ENCODE data around the gene NRSN1. TPM values are rescaled to one million over a fixed set of nuclear protein-coding genes. Genes with fewer than 3 reads are reported as not detected.
A peak's percentile ranks its signal among the peaks of the same experiment; 100 is the strongest.

Gene NRSN1
- total and polyA plus RNA-seq, 2 of the 13 experiments (the other 11 are each of a cell fraction or from before 2014, with no cell fraction given), result not detected

DNA sequence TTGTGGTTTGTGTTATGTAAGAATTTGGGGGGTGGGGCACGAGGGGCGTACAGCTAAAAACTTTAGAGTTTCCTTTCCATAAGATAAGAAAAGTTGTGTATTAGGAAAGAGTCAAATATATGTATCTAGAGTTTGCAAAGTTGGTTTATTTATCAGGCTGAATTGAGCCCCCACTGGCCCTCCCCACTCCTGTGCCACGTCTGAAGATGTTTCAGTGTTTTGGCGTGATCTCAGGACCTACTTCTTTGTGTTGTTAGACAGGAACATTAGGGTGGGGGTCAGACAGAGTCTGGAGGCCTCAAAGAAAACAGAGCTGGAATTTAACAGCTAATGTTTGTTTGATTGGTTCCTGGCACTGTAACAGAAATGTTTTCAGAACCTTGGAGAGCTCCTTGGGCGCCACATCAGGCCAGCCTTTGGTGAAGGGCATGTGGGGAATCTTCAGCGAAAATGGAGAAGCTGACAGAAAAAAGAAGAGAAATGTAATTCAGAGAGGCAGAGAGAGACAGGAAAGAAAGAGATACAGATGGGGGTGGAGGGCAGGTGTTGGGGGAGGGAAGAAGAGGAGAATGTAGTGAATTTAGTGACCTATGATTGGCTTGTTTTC lies 674 bp downstream of the NRSN1 start (continued):
- TF ChIP-seq ZFP36L2 (CRISPR knock-in tag; IDR thresholded peaks at IDR 0.05) (peak; percentile 96; the same call in 1 of the 2 replicates), ZNF556 (CRISPR knock-in tag; IDR thresholded peaks at IDR 0.05; ENCODE audit: borderline replicate concordance) (peak; percentile 40; the same call in 1 of the 2 replicates), KAT7 (CRISPR knock-in tag; IDR thresholded peaks at IDR 0.05; ENCODE audit: borderline replicate concordance) (no peak), ZNF652 (CRISPR knock-in tag; IDR thresholded peaks at IDR 0.05; ENCODE audit: borderline replicate concordance, low read depth) (peak; percentile 38; the same call in 1 of the 2 replicates), HES4 (CRISPR knock-in tag; IDR thresholded peaks at IDR 0.05; ENCODE audit: borderline replicate concordance) (peak; percentile 43; the same call in 1 of the 2 replicates), RAD51 (IDR thresholded peaks at IDR 0.05; ENCODE audit: borderline replicate concordance) (no peak), HDAC2 (CRISPR knock-in tag; IDR thresholded peaks at IDR 0.05) (peak; percentile 95), ZNF3 (CRISPR knock-in tag; IDR thresholded peaks at IDR 0.05) (peak; percentile 74; the same call in 1 of the 2 replicates), ZNF484 (CRISPR knock-in tag; IDR thresholded peaks at IDR 0.05; ENCODE audit: borderline replicate concordance, low read depth) (no peak), ZNF383 (CRISPR knock-in tag; IDR thresholded peaks at IDR 0.05; ENCODE audit: borderline replicate concordance) (no peak), FOSL1 (CRISPR knock-in tag; IDR thresholded peaks at IDR 0.05; ENCODE audit: borderline replicate concordance) (no peak), ARID2 (CRISPR knock-in tag; IDR thresholded peaks at IDR 0.05; ENCODE audit: borderline replicate concordance) (peak; percentile 94; the same call in 1 of the 2 replicates), GATAD1 (CRISPR knock-in tag; IDR thresholded peaks at IDR 0.05) (peak; percentile 69), ZNF30 (CRISPR knock-in tag; IDR thresholded peaks at IDR 0.05) (no peak), ZNF674 (CRISPR knock-in tag; IDR thresholded peaks at IDR 0.05; ENCODE audit: low read depth) (no peak)
- TF ChIP-seq, protein P1, sequence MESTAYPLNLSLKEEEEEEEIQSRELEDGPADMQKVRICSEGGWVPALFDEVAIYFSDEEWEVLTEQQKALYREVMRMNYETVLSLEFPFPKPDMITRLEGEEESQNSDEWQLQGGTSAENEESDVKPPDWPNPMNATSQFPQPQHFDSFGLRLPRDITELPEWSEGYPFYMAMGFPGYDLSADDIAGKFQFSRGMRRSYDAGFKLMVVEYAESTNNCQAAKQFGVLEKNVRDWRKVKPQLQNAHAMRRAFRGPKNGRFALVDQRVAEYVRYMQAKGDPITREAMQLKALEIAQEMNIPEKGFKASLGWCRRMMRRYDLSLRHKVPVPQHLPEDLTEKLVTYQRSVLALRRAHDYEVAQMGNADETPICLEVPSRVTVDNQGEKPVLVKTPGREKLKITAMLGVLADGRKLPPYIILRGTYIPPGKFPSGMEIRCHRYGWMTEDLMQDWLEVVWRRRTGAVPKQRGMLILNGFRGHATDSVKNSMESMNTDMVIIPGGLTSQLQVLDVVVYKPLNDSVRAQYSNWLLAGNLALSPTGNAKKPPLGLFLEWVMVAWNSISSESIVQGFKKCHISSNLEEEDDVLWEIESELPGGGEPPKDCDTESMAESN (CRISPR knock-in tag; conservative IDR thresholded peaks at IDR 0.05), result no peak; the same call in 1 of the 2 replicates
- TF ChIP-seq, protein P2, sequence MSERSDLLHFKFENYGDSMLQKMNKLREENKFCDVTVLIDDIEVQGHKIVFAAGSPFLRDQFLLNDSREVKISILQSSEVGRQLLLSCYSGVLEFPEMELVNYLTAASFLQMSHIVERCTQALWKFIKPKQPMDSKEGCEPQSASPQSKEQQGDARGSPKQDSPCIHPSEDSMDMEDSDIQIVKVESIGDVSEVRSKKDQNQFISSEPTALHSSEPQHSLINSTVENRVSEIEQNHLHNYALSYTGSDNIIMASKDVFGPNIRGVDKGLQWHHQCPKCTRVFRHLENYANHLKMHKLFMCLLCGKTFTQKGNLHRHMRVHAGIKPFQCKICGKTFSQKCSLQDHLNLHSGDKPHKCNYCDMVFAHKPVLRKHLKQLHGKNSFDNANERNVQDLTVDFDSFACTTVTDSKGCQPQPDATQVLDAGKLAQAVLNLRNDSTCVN (CRISPR knock-in tag; IDR thresholded peaks at IDR 0.05; ENCODE audit: borderline replicate concordance), result peak; percentile 86
- TF ChIP-seq, protein P3, sequence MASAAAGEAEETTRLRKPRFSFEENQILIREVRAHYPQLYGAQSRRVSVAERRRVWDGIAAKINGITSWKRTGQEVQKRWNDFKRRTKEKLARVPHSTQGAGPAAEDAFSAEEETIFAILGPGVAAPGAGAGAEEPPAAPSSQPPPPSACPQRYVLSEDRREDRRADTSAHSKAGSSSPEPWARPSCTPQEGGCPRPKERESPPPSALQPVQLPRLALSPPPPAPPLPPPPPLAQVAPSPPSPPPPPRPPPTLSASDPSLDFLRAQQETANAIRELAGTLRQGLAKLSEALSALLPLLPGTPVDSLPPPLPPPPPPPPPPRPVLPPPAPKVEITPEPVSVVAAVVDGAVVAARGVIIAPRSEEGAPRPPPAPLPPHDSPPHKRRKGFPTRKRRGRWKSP (CRISPR knock-in tag; IDR thresholded peaks at IDR 0.05), result peak; percentile 69; the same call in 1 of the 2 replicates
- TF ChIP-seq, protein P4, sequence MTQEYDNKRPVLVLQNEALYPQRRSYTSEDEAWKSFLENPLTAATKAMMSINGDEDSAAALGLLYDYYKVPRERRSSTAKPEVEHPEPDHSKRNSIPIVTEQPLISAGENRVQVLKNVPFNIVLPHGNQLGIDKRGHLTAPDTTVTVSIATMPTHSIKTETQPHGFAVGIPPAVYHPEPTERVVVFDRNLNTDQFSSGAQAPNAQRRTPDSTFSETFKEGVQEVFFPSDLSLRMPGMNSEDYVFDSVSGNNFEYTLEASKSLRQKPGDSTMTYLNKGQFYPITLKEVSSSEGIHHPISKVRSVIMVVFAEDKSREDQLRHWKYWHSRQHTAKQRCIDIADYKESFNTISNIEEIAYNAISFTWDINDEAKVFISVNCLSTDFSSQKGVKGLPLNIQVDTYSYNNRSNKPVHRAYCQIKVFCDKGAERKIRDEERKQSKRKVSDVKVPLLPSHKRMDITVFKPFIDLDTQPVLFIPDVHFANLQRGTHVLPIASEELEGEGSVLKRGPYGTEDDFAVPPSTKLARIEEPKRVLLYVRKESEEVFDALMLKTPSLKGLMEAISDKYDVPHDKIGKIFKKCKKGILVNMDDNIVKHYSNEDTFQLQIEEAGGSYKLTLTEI (CRISPR knock-in tag; conservative IDR thresholded peaks at IDR 0.05), result no peak
- TF ChIP-seq, protein P5, sequence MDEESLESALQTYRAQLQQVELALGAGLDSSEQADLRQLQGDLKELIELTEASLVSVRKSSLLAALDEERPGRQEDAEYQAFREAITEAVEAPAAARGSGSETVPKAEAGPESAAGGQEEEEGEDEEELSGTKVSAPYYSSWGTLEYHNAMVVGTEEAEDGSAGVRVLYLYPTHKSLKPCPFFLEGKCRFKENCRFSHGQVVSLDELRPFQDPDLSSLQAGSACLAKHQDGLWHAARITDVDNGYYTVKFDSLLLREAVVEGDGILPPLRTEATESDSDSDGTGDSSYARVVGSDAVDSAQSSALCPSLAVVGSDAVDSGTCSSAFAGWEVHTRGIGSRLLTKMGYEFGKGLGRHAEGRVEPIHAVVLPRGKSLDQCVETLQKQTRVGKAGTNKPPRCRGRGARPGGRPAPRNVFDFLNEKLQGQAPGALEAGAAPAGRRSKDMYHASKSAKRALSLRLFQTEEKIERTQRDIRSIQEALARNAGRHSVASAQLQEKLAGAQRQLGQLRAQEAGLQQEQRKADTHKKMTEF (CRISPR knock-in tag; IDR thresholded peaks at IDR 0.05), result peak; percentile 77
- TF ChIP-seq, protein P6, sequence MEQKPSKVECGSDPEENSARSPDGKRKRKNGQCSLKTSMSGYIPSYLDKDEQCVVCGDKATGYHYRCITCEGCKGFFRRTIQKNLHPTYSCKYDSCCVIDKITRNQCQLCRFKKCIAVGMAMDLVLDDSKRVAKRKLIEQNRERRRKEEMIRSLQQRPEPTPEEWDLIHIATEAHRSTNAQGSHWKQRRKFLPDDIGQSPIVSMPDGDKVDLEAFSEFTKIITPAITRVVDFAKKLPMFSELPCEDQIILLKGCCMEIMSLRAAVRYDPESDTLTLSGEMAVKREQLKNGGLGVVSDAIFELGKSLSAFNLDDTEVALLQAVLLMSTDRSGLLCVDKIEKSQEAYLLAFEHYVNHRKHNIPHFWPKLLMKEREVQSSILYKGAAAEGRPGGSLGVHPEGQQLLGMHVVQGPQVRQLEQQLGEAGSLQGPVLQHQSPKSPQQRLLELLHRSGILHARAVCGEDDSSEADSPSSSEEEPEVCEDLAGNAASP (CRISPR knock-in tag; IDR thresholded peaks at IDR 0.05; ENCODE audit: borderline replicate concordance), result peak; percentile 89; the same call in 1 of the 2 replicates
